Measurements from ENCODE around the gene SBK1. TPM values are rescaled to one million over a fixed set of nuclear protein-coding genes. Genes with fewer than 3 reads are reported as not detected.

The SBK1 gene
- total and polyA plus RNA-seq, 2 of the 4 experiments (the other 2 are of a cell fraction): under 0.01 to 0.05 TPM

DNA sequence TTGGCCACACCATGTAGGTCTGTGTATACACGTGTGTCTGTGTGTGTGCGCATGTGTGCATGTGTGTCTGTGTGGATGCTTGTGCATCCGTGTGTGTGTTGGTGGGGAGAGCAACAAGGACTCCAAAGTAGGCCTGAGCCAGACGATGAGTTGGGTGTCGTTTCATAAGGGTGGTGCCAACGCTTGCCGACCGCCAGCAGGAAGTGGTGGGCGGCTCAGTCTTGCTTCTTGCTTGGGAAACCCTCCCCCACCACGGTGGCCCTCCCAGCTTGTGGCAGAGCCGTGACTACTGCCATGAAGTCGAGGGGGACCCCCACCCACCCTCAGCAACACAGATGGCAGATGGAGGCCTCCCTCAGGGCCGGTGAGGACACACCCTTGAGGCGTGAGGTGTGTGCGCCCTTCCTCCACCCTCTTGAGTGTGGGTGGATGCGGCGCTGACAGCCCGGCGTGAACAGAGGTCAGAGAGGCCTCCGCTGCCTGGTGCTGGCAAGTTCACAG, 17.5 kb downstream of the SBK1 start:
- no TSS peak for BruUV-seq (replicated peaks)
- DNase-seq (no peak), ATAC-seq (ENCODE audit: low read depth) (no peak)
- H3K4me3 ChIP-seq (ENCODE audit: insufficient read depth, low read depth, low read length): no peak overlapping the region
- H3K27me3 ChIP-seq (ENCODE audit: control insufficient read depth, insufficient read depth, low read length): peaks cover 6% of the 10 kb centered on the region
- intact Hi-C loops (cut with micrococcal nuclease): loop anchor here (10.0 kb wide), 1 partner anchor 165 kb away; no protein-coding TSS in a partner anchor
- dilution Hi-C loops (cut with HindIII; ENCODE audit: low sequenced_read_pairs, unreplicated experiment): no loop called here
- no peak overlapping the region for H4K8ac ChIP-seq (ENCODE audit: low read depth in 2 of 2, low read length in 2 of 2)
- ChIA-PET CTCF (no interaction called here), POLR2A (ENCODE audit: unreplicated experiment) (no interaction called here)
- 26% methylated on average over 3 of the region's 20 CpGs; no CpG with 5 or more reads in 1 of the 2 experiments for WGBS, 2 experiments (ENCODE audit: extremely low coverage in 2 of 2, insufficient read length in 1 of 2)
- H3K36me3 ChIP-seq (ENCODE audit: control insufficient read depth, insufficient read depth, low read length): no peaks in the 10 kb centered on the region
- no peak overlapping the region for H2BK20ac ChIP-seq (ENCODE audit: low read depth, low read length)
- H3K56ac ChIP-seq (ENCODE audit: extremely low read depth, insufficient read depth, low read length): no peak overlapping the region
- no peak overlapping the region for H3K4ac ChIP-seq (ENCODE audit: low read depth, low read length)
- H2BK5ac ChIP-seq (ENCODE audit: low read depth, low read length, poor library complexity, severe bottlenecking): no peak overlapping the region
- no peak overlapping the region for H3K18ac ChIP-seq (ENCODE audit: low read depth, low read length)
- H3K9me3 ChIP-seq (ENCODE audit: control insufficient read depth, insufficient read depth, low read length): no peaks in the 10 kb centered on the region
- H2AK9ac ChIP-seq (replicated peaks; ENCODE audit: low read depth, low read length, poor library complexity): no peak overlapping the region
- no peak overlapping the region for H2BK15ac ChIP-seq (ENCODE audit: low read depth, low read length)
- H3K4me2 ChIP-seq (ENCODE audit: low read depth, low read length): no peak overlapping the region
- H2BK120ac ChIP-seq (ENCODE audit: low read depth, low read length): no peak overlapping the region
- no peak overlapping the region for H3K23ac ChIP-seq (ENCODE audit: low read depth, low read length)
- in situ Hi-C loops (cut with MboI; ENCODE audit: low sequenced_read_pairs): loop anchor here (5.0 to 10.0 kb wide), 2 partner anchors 33 to 55 kb away; no protein-coding TSS in a partner anchor
- no peak overlapping the region for H3K27ac ChIP-seq (ENCODE audit: insufficient read depth, low read length)
- H2AFZ ChIP-seq (replicated peaks; ENCODE audit: low read length, poor library complexity): no peak overlapping the region
- H3K9me1 ChIP-seq (ENCODE audit: insufficient read depth, low read length): no peaks in the 10 kb centered on the region
- no peak overlapping the region for H3K14ac ChIP-seq (replicated peaks; ENCODE audit: low read depth, low read length)
- H4K20me1 ChIP-seq (ENCODE audit: insufficient read depth, low read length): no peaks in the 10 kb centered on the region
- TF ChIP-seq, protein P1, sequence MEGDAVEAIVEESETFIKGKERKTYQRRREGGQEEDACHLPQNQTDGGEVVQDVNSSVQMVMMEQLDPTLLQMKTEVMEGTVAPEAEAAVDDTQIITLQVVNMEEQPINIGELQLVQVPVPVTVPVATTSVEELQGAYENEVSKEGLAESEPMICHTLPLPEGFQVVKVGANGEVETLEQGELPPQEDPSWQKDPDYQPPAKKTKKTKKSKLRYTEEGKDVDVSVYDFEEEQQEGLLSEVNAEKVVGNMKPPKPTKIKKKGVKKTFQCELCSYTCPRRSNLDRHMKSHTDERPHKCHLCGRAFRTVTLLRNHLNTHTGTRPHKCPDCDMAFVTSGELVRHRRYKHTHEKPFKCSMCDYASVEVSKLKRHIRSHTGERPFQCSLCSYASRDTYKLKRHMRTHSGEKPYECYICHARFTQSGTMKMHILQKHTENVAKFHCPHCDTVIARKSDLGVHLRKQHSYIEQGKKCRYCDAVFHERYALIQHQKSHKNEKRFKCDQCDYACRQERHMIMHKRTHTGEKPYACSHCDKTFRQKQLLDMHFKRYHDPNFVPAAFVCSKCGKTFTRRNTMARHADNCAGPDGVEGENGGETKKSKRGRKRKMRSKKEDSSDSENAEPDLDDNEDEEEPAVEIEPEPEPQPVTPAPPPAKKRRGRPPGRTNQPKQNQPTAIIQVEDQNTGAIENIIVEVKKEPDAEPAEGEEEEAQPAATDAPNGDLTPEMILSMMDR (conservative IDR thresholded peaks at IDR 0.05; ENCODE audit: low read depth, low read length): no peak
- TF ChIP-seq SMC3 (IDR thresholded peaks at IDR 0.05; ENCODE audit: low read depth, low read length) (no peak), FOS (IDR thresholded peaks at IDR 0.05; ENCODE audit: low read depth, low read length) (no peak)
- H3K4me1 ChIP-seq (ENCODE audit: control insufficient read depth, insufficient read depth, low read length): no peaks in the 10 kb centered on the region
- H4K5ac ChIP-seq (ENCODE audit: low read depth, low read length): no peak overlapping the region
- no peaks in the 10 kb centered on the region for H3K79me1 ChIP-seq (ENCODE audit: low read depth in 1 of 2, low read length in 2 of 2)
- no peak overlapping the region for H4K91ac ChIP-seq (ENCODE audit: insufficient read depth, low read depth, low read length)
- no peak overlapping the region for H3K9ac ChIP-seq (ENCODE audit: low read depth, low read length)
- H2AK5ac ChIP-seq (ENCODE audit: low read depth, low read length): no peak overlapping the region

All from IMR-90 (cell line).